ENCODE data around the gene ACOT2. TPM values are rescaled to one million over a fixed set of nuclear protein-coding genes. Genes with fewer than 3 reads are reported as not detected.

Gene ACOT2
- total and polyA plus RNA-seq, 4 experiments from 2014 or later, result 9.4 to 36.4 (median 17.4) TPM

Other genes with a start within 250 kb of the ACOT2 start
- 10 to 100 TPM; 45.3 to 47.3 TPM for gene NUMB, start 110.7 kb upstream of the ACOT2 start, total RNA-seq
- gene NUMB, start 110.7 kb upstream of the ACOT2 start, polyA plus RNA-seq, result 10 to 100 TPM; 31.1 to 46.1 TPM
- gene RIOX1, start 78.3 kb upstream of the ACOT2 start, total RNA-seq, result 10 to 100 TPM; 34.8 to 37.0 TPM
- 10 to 100 TPM; 19.9 to 39.2 TPM for gene RIOX1, start 78.3 kb upstream of the ACOT2 start, polyA plus RNA-seq
- gene ACOT1, start 32.1 kb upstream of the ACOT2 start, total RNA-seq, result 1 to 10 TPM; 2.1 to 2.7 TPM
- gene ACOT1, start 32.1 kb upstream of the ACOT2 start, polyA plus RNA-seq, result 1 to 10 TPM; 3.6 to 7.1 TPM
- under 1 TPM in 1 of 2 experiments, not detected in 1; 0.09 TPM for gene HEATR4, start 10.3 kb upstream of the ACOT2 start, total RNA-seq
- gene HEATR4, start 10.3 kb upstream of the ACOT2 start, polyA plus RNA-seq, result under 1 TPM in 1 of 2 donors, not detected in 1; 0.64 TPM
- 1 to 10 TPM; 1.2 to 1.5 TPM for gene ACOT4, start 22.7 kb downstream of the ACOT2 start, total RNA-seq
- gene ACOT4, start 22.7 kb downstream of the ACOT2 start, polyA plus RNA-seq, result 1 to 10 TPM; 5.1 to 8.1 TPM
- gene ACOT6, start 43.3 kb downstream of the ACOT2 start, total RNA-seq, result not detected
- not detected for gene ACOT6, start 43.3 kb downstream of the ACOT2 start, polyA plus RNA-seq
- 1 to 10 TPM; 5.4 to 7.8 TPM for gene DNAL1, start 75.8 kb downstream of the ACOT2 start, total RNA-seq
- gene DNAL1, start 75.8 kb downstream of the ACOT2 start, polyA plus RNA-seq, result 1 to 10 TPM; 8.4 to 8.6 TPM
- gene PNMA1, start 145.2 kb downstream of the ACOT2 start, total RNA-seq, result 10 to 100 TPM; 53.3 to 59.3 TPM
- 10 to 100 TPM; 47.8 to 56.3 TPM for gene PNMA1, start 145.2 kb downstream of the ACOT2 start, polyA plus RNA-seq

Data from CD4-positive, alpha-beta memory T cell (primary cell).